ENCODE measurements around the gene SIRPA. TPM values are rescaled to one million over a fixed set of nuclear protein-coding genes. Genes with fewer than 3 reads are reported as not detected.
A peak's percentile ranks its signal among the peaks of the same experiment; 100 is the strongest.

The SIRPA gene
- total and polyA plus RNA-seq, 10 of the 15 experiments (the other 5 are each of a cell fraction or from before 2014, with no cell fraction given) = 1.7 to 13.2 (median 5.0) TPM

- no peak for TF ChIP-seq PRDM15 (CRISPR knock-in tag; IDR thresholded peaks at IDR 0.05)
- TF ChIP-seq ZNF274 (IDR thresholded peaks at IDR 0.05; ENCODE audit: insufficient read depth, insufficient read length) = no peak
- no peak for TF ChIP-seq EZH2 (IDR thresholded peaks at IDR 0.05; ENCODE audit: borderline replicate concordance, control insufficient read depth, low read depth, low read length)
- TF ChIP-seq ZBTB4 (CRISPR knock-in tag; IDR thresholded peaks at IDR 0.05) = no peak
- TF ChIP-seq NFYA (IDR thresholded peaks at IDR 0.05; ENCODE audit: borderline replicate concordance, low read depth, low read length) = no peak
- no peak for TF ChIP-seq CBX5 (IDR thresholded peaks at IDR 0.05; ENCODE audit: low read depth)
- TF ChIP-seq YBX1 (IDR thresholded peaks at IDR 0.05) = no peak
- no peak for TF ChIP-seq PAX5 (IDR thresholded peaks at IDR 0.05; ENCODE audit: borderline replicate concordance, low read depth, low read length)
- no peak for TF ChIP-seq CREB1 (IDR thresholded peaks at IDR 0.05; ENCODE audit: low read depth)
- no peak for TF ChIP-seq TCF7 (IDR thresholded peaks at IDR 0.05; ENCODE audit: borderline replicate concordance)
- TF ChIP-seq SKIL (IDR thresholded peaks at IDR 0.05; ENCODE audit: low read depth, poor library complexity, severe bottlenecking) = no peak
- TF ChIP-seq NR2F1 (conservative IDR thresholded peaks at IDR 0.05) = 0 out of 2 replicates have a peak, but pooled peaks have one; percentile 17
- no peak for TF ChIP-seq CHD4 (IDR thresholded peaks at IDR 0.05)
- no peak for TF ChIP-seq CBX3 (IDR thresholded peaks at IDR 0.05; ENCODE audit: borderline replicate concordance, low read depth)
- no peak for TF ChIP-seq IRF5 (IDR thresholded peaks at IDR 0.05; ENCODE audit: borderline replicate concordance)
- no peak for TF ChIP-seq ETV6 (conservative IDR thresholded peaks at IDR 0.05 in 1 of 2, IDR thresholded peaks at IDR 0.05 in 1 of 2; ENCODE audit: borderline replicate concordance in 1 of 2, low read depth in 1 of 2)
- TF ChIP-seq ZNF24 (IDR thresholded peaks at IDR 0.05) = no peak
- no peak for TF ChIP-seq USF1 (IDR thresholded peaks at IDR 0.05; ENCODE audit: borderline replicate concordance, extremely low read length, insufficient read depth, low read depth, low read length)
Observed at GRCh38 chr20:1894471-1894950, 696 bp upstream of the SIRPA start (continued).

Data from GM12878 (cell line).